ENCODE results near the gene ALDH1A1. TPM values are rescaled to one million over a fixed set of nuclear protein-coding genes. Genes with fewer than 3 reads are reported as not detected.

The ALDH1A1 gene
- total RNA-seq, 1 experiment from 2014 or later: 17.7 TPM

- intact Hi-C loops (cut with micrococcal nuclease; ENCODE audit: unreplicated experiment): no loop called here
- H3K4me3 Mint-ChIP-seq (ENCODE audit: low read depth, unreplicated experiment): peak overlapping the region; percentile 65
- H3K27ac Mint-ChIP-seq (ENCODE audit: unreplicated experiment): no peak overlapping the region
- BruUV-seq (replicated peaks): no TSS peak
- H3K9me3 Mint-ChIP-seq (ENCODE audit: low read depth, unreplicated experiment): no peaks in the 10 kb centered on the region
- peaks cover 25% of the 10 kb centered on the region for H3K4me1 Mint-ChIP-seq (ENCODE audit: low read depth, unreplicated experiment)
- H3K27me3 Mint-ChIP-seq (ENCODE audit: unreplicated experiment): no peaks in the 10 kb centered on the region
- CTCF ChIA-PET: no interaction called here
- no peak for DNase-seq
- no peak for TF ChIP-seq CTCF (IDR thresholded peaks at IDR 0.05; ENCODE audit: unreplicated experiment)
- H3K36me3 Mint-ChIP-seq (ENCODE audit: insufficient read depth, unreplicated experiment): peaks cover 15% of the 10 kb centered on the region
Observed at GRCh38 chr9:72950875-72951442, 1.9 kb downstream of the ALDH1A1 start.

- no peaks in the 10 kb centered on the region for H3K27me3 Mint-ChIP-seq (ENCODE audit: unreplicated experiment)
- H3K4me1 Mint-ChIP-seq (ENCODE audit: low read depth, unreplicated experiment): peaks cover 25% of the 10 kb centered on the region
- BruUV-seq (replicated peaks): no TSS peak
- CTCF ChIA-PET: no interaction called here
- intact Hi-C loops (cut with micrococcal nuclease; ENCODE audit: unreplicated experiment): no loop called here
- no peak for DNase-seq
- TF ChIP-seq CTCF (IDR thresholded peaks at IDR 0.05; ENCODE audit: unreplicated experiment): no peak
- peak overlapping the region; percentile 87 for H3K27ac Mint-ChIP-seq (ENCODE audit: unreplicated experiment)
- H3K9me3 Mint-ChIP-seq (ENCODE audit: low read depth, unreplicated experiment): no peaks in the 10 kb centered on the region
- H3K4me3 Mint-ChIP-seq (ENCODE audit: low read depth, unreplicated experiment): peak overlapping the region; percentile 2
- H3K36me3 Mint-ChIP-seq (ENCODE audit: insufficient read depth, unreplicated experiment): peaks cover 15% of the 10 kb centered on the region
Observed at GRCh38 chr9:72949918-72950325, 2.9 kb downstream of the ALDH1A1 start.

GRCh38 chr9:72949244-72949582 is 3.6 kb downstream of the ALDH1A1 start:
- H3K27me3 Mint-ChIP-seq (ENCODE audit: unreplicated experiment): no peaks in the 10 kb centered on the region
- no peaks in the 10 kb centered on the region for H3K9me3 Mint-ChIP-seq (ENCODE audit: low read depth, unreplicated experiment)
- peak overlapping the region; percentile 87 for H3K27ac Mint-ChIP-seq (ENCODE audit: unreplicated experiment)
- DNase-seq: no peak
- peaks cover 15% of the 10 kb centered on the region for H3K36me3 Mint-ChIP-seq (ENCODE audit: insufficient read depth, unreplicated experiment)
- intact Hi-C loops (cut with micrococcal nuclease; ENCODE audit: unreplicated experiment): no loop called here
- BruUV-seq (replicated peaks): no TSS peak
- no peak for TF ChIP-seq CTCF (IDR thresholded peaks at IDR 0.05; ENCODE audit: unreplicated experiment)
- CTCF ChIA-PET: no interaction called here
- peak overlapping the region; percentile 2 for H3K4me3 Mint-ChIP-seq (ENCODE audit: low read depth, unreplicated experiment)
- H3K4me1 Mint-ChIP-seq (ENCODE audit: low read depth, unreplicated experiment): peaks cover 25% of the 10 kb centered on the region

- BruUV-seq (replicated peaks): no TSS peak
- Mint-ChIP-seq H3K4me1 (ENCODE audit: low read depth, unreplicated experiment) (peaks cover 25% of the 10 kb centered on the region), H3K27me3 (ENCODE audit: unreplicated experiment) (no peaks in the 10 kb centered on the region), H3K9me3 (ENCODE audit: low read depth, unreplicated experiment) (no peaks in the 10 kb centered on the region), H3K4me3 (ENCODE audit: low read depth, unreplicated experiment) (peak overlapping the region; percentile 2), H3K36me3 (ENCODE audit: insufficient read depth, unreplicated experiment) (peaks cover 15% of the 10 kb centered on the region), H3K27ac (ENCODE audit: unreplicated experiment) (no peak overlapping the region)
- no peak for TF ChIP-seq CTCF (IDR thresholded peaks at IDR 0.05; ENCODE audit: unreplicated experiment)
- intact Hi-C loops (cut with micrococcal nuclease; ENCODE audit: unreplicated experiment): no loop called here
- CTCF ChIA-PET: no interaction called here
- DNase-seq: no peak
Observed at GRCh38 chr9:72948575-72949243, 4.1 kb downstream of the ALDH1A1 start.
